ENCODE results near the gene ZNF66. TPM values are rescaled to one million over a fixed set of nuclear protein-coding genes. Genes with fewer than 3 reads are reported as not detected.

ZNF66 gene
- total RNA-seq, result 1.1 and 2.1 TPM in 2 replicates

GRCh38 chr19:20776083-20777076 lies at the start of gene ZNF66:
ZNF66 (plus strand) TSS chr19:20776304; CDS start chr19:20776448, 144 bp downstream.

Other genes starting within 250 kb of the ZNF66 start
- gene ZNF737, start 210.5 kb upstream of the ZNF66 start, total RNA-seq, result 7.0 and 11.2 TPM in 2 replicates
- gene ZNF626, start 114.7 kb upstream of the ZNF66 start, total RNA-seq, result 6.2 and 10.9 TPM in 2 replicates
- gene ZNF85, start 146.9 kb downstream of the ZNF66 start, total RNA-seq, result 3.1 and 4.3 TPM in 2 replicates
- 3.4 and 4.6 TPM in 2 replicates for gene ZNF430, start 244.4 kb downstream of the ZNF66 start, total RNA-seq

All from bronchial smooth muscle cell (primary cell).